Inflammatory macrophage (primary cell): ENCODE data around the gene LRRC8C.
A peak's percentile ranks its signal among the peaks of the same experiment; 100 is the strongest.
"Not testable (repeated sequence)": the region's sequence is repeated elsewhere in the genome, so short reads cannot be mapped to it uniquely, and the experiment has no call there.

Experiments
- DNase-seq, 2 donors: peaks; one replicate each; pipeline ENCODE4 v3.0.0-alpha.2; 2020 to 2022

Gene LRRC8C

GRCh38 chr1:89607586-89608318 lies 25.2 kb upstream of the LRRC8C start:
- DNase-seq = no peak

GRCh38 chr1:89608319-89608983 lies 24.5 kb upstream of the LRRC8C start:
- DNase-seq = no peak

GRCh38 chr1:89608984-89609725 lies 23.8 kb upstream of the LRRC8C start:
- DNase-seq = no peak

GRCh38 chr1:89609781-89610456 lies 23.0 kb upstream of the LRRC8C start:
- no peak for DNase-seq

- no peak for DNase-seq
Measured at GRCh38 chr1:89610457-89611011, 22.4 kb upstream of the LRRC8C start.

GRCh38 chr1:89611721-89612120 lies 21.2 kb upstream of the LRRC8C start:
- no peak for DNase-seq

- no peak for DNase-seq
Measured at GRCh38 chr1:89613928-89614327, 19.0 kb upstream of the LRRC8C start.

- peak; percentile 36 for DNase-seq
Measured at GRCh38 chr1:89615676-89616598, 17.0 kb upstream of the LRRC8C start.

- no peak for DNase-seq
Measured at GRCh38 chr1:89616844-89617627, 15.9 kb upstream of the LRRC8C start.

GRCh38 chr1:89620664-89621063 lies 12.3 kb upstream of the LRRC8C start:
- peak in 1 of 2 donors; percentile 19 for DNase-seq

- DNase-seq = no peak
Measured at GRCh38 chr1:89622895-89623294, 10.0 kb upstream of the LRRC8C start.

GRCh38 chr1:89624314-89624713 lies 8.6 kb upstream of the LRRC8C start:
- DNase-seq = no peak

GRCh38 chr1:89624715-89625323 lies 8.1 kb upstream of the LRRC8C start:
- DNase-seq = no peak

GRCh38 chr1:89627596-89627962 lies 5.3 kb upstream of the LRRC8C start:
- no peak for DNase-seq

- no peak for DNase-seq
Measured at GRCh38 chr1:89629146-89629545, 3.8 kb upstream of the LRRC8C start.

GRCh38 chr1:89629600-89629999 lies 3.3 kb upstream of the LRRC8C start:
- DNase-seq = not testable (repeated sequence)

- DNase-seq = no peak
Measured at GRCh38 chr1:89630048-89630447, 2.9 kb upstream of the LRRC8C start.

GRCh38 chr1:89631816-89632656 lies 884 bp upstream of the LRRC8C start:
- no peak for DNase-seq

GRCh38 chr1:89633248-89633799 lies 404 bp downstream of the LRRC8C start:
- DNase-seq = peak; percentile 54 to 58
